Fibroblast of skin of right quadriceps (primary cell): ENCODE results near the gene CIB4.
A peak's percentile ranks its signal among the peaks of the same experiment; 100 is the strongest.

Experiments
- DNase-seq: peaks from one replicate; pipeline ENCODE4 v3.0.0-alpha.2; 2013

Gene CIB4

GRCh38 chr2:26564121-26564644 lies 77.0 kb downstream of the CIB4 start:
- DNase-seq, result no peak

- DNase-seq, result no peak
These were observed 77.5 kb downstream of the CIB4 start for GRCh38 chr2:26563686-26564085.

DNA sequence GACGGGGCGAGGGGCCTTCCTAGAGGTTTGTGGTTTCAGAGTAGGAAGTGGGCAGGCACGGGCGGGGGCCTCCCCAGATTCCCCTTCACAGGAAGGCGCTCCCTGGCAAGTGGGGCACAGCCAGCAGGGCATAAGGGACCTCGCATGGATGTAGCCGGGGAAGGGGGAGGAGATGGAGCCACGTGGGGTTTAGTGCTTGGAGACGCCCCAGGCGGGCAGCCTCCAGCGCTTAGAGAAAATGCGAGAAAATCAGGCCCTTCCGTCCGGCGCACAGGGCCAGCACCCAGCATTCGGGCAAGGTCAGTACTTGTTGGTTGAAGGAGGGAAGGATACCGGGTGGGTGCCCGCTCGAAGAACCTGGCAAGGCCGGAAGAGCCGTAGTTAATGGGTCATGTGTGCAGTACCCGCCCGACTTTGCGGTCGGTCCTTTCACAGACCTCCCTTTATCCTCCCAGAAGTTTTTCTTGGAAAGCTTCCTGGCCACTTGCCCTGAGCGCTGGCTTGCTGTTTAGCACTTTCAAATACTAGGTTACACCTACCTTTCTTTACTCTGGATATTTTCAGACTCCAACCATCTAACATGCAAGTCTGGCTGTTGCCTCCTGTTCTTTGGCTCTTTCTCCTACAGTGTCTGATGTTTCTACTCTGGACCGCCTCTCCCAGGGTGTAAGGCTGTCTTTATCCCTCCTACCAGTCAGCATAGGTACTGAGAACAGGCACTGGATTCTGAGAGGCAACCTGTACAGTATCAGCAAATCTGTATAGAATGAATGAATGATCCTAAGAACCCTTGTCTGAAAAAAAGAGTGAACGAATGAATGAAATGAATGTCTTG lies 78.1 kb downstream of the CIB4 start:
- no peak for DNase-seq

- peak; percentile 5 for DNase-seq
These were observed 79.0 kb downstream of the CIB4 start for GRCh38 chr2:26561918-26562810.

DNA sequence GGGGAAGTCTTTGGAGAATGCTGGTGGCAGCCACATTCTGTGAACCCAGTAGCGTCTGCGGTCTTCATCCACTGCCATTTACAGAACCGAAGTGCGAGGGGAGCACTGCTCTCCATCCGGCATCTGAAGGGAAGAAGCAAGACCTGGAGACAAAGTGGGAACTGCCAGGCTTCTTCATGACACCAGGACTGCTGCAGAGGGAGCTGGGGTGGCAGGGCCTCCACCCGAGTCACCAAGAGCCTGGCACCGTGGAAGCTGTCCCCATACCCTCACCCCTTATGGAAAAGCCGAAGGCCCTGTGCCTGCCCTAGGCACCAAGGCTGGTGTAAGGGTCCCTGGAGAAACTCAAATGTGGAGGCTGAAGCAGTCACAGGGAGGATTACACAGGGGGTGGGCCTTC lies 79.8 kb downstream of the CIB4 start:
- no peak for DNase-seq

DNA sequence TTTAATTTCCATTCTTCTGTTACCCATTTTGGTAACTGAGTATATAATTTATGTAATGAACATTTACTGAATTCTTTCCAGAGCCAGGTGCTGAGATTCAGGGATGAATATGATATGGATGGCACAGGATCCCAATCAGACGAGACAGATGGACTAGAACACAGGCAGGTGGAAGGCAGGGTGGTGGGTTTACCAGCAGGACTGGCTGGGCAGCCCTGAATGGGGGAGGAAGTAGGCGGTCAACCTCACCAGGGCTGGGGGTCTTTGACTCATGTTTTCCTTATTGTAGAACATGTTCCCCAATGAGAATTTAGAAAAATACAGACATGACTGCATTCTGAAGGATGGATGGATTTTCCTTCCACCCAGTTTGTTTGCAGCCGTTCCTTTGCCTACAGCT lies 80.3 kb downstream of the CIB4 start:
- no peak for DNase-seq

DNA sequence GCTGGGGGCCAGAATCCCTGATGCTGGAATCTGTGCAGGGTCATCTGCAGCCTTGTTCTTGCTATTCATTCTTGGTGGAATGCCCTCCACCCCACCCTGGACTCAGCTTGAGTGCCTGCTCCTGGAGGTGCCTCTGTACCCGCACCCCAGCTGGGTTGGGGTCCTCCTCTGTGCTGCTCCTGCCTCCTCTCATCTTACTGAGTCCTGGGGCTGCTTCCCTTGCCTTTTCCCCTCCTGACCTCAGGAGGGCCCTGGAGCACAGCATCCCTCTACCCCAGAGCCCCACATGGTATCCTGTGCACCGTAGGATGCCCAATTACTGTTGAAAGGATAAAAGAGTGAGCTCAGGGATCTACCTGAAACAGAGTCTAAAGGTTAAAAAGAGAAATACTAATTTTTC lies 81.6 kb downstream of the CIB4 start:
- no peak for DNase-seq

DNA sequence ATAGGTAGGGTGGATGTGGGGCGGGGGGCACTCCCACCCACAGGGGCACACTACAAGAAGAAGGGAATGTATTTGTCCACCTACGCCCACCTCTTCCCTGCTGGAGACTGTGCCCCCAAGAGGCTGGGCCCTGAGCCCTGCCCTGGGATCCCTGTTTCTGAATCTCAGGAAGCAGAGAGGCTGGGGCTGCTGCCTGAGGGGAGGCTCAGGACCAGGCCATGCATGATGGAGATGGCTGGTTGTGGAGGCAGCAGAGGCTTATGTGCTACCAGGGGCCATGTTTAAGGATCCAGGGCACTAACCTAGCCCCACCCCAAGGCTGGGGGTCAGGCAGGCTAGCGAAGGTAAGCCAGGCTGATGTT lies 82.1 kb downstream of the CIB4 start:
- DNase-seq, result no peak

DNA sequence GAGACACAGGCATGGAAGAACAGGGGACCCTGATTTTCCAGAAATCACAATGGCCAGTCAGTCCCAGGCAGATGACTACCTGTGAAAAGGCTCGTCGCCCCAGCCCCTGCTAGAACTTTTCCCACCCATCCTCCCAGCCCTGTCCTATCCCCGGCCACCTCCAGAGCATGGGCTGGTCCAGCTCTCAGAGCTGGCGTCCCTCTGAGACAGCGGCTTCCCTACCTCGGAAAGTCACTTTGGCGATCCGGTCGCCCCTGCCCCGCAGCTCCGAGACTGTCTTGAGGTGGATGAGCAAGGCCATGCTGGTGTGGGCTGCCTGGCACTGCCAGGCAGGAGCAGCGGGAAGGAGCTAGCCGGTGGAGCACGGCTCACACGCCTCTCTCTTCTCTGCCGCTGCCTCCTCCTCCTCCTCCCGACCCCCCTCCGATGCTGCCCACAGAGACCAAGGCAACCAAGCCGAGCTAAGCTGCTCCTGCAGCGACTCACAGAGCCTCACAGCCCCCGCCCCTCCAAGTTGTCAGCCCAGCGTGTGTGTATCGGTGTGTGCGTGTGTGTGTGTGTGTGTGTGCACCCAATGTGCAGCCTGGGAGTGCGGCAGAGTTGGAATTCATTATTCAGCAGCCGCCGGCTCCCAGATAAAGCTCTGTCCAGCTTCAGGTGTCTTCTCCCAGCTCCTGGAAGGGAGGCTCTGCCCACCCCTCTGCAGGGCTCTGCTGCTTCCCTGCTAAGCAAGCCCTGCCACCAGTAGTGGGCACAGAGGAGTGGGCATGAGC lies 82.7 kb downstream of the CIB4 start:
- peak; percentile 16 for DNase-seq

DNA sequence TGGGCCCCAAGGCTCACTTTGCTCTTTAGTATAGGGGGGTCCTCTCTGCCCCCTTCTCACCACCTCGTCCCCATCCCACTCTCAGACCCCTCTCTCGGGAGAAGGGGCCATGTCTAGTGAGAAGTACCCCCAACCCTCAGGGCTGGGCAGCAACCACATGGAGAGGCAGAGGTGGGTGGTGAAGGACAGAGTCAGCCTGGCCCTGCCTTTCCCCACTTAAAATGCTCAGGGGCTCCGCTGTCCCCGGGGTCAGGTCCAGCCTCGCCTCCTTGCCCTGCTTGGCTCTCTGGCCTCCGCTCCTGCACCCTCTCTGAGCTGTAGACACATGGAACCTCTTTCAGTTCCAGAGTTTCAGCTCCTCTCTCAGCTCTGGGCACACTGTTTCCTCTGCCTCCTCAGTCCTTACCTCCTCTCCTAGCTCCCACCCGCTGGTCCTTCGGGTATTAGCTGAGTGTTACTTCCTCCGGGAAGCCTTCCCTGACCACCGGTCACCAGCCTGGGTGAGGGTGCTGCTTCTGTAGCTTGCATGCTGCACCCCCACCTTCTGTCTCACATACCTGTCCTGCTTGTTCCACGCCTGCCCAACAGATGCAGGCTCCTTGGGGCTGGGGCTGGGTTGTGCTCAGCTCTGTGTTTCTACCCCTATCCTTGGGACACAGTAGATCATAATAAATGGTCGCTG lies 83.8 kb downstream of the CIB4 start:
- DNase-seq, result no peak

DNA sequence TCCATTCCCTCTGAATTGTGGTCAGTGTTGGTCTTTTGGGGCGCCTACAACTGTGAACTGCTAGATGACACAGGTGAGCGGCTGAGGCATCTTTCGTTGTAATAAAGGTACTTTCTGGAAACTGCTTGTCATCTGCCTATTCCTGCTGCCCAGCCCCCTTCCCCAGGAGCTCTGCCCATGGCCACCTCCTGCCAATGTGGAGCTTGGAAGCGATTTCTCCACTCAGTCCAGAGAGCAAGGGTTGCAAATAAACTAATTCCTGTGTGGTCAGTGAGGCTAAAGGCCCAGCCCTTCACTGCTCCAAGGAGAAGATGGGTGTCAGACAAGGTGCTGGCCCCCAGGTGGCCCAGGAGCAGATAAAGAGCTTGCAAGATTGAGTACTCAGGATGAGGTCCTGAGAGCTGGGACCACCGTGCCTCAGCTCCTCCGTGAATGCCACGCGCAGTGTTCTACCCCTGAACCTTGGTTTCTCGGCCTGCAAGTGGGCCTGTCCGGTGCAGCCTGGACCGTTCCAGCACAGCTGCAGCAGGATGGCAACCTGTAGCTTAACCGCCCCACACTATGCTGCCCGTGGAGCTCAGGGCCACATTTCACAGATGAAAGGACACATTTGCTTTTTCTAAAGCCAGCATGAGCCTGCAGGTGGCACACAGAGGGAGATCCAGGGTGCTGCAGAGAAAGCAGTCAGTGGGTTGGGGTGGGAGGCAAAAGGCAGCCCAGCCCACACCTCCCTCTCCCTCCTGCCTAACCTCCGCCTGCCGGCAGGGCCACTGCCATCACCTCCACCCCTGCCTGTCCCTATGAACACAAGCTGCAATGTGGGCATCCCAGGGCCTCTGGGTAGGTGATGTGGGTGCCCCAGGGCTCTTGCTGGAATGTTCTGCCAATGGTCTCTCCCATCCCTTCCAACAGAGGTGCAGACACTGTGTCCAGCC lies 84.6 kb downstream of the CIB4 start:
- DNase-seq, result no peak

DNA sequence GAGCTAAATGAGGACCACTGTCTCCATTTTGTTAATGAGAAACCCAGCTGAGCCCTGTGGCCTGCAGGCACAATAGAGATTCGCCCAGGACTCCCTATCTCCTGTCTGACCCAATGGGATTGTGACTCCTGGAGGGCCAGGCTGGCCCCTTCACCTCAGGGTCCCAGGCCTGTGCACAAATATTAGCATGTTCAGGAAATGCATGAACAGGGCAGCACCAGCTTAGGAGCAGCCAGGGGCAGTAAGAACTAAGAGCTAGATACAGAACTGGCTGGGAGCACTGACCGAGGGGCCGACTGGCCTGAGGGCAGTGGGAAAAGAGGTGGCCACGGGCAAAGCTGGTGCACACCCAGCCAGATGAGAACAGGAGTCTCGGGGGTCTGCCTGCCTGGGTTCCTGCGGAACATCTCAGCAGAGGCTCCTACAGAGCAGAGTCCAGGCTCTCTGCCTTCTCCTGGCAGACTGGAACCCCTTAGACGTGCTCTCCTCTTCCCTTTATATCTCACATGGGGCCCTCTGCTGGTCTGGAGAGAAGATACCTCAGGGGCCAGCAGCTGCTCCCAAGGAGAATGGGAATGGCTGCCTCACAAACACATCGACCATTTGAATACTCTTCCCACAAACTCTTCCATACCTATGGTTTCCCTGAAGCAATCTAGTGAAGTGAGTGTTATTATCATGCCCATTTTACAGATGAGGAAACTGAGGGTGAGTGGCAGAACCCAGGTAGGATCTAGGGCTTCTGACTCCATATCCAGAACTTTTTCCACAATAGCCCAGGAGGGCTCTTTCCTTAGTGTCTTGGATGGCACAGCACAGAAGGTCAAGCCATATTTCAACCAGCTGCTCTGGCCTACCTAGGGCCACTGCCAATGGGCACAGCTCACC lies 85.7 kb downstream of the CIB4 start:
- no peak for DNase-seq

GRCh38 chr2:26552641-26553374 lies 88.4 kb downstream of the CIB4 start:
- DNase-seq, result no peak

GRCh38 chr2:26550276-26551015 lies 90.7 kb downstream of the CIB4 start:
- no peak for DNase-seq

GRCh38 chr2:26542676-26543505 lies 98.3 kb downstream of the CIB4 start:
- no peak for DNase-seq

- no peak for DNase-seq
These were observed 99.0 kb downstream of the CIB4 start for GRCh38 chr2:26542194-26542455.

- DNase-seq, result no peak
These were observed 99.6 kb downstream of the CIB4 start for GRCh38 chr2:26541401-26542193.
